CD4-positive, alpha-beta memory T cell (primary cell): ENCODE data around the gene KRTAP11-1. TPM values are rescaled to one million over a fixed set of nuclear protein-coding genes. Genes with fewer than 3 reads are reported as not detected.

ENCODE experiments used
- CTCF ChIA-PET: fragments of 350-600 bp; sonication (Branson Sonifier 250); formaldehyde crosslinking; loops from one replicate; lab custom pipeline; 2021; ENCODE audit warnings: inconsistent platforms; ENCODE audit not compliant: partially characterized antibody; lab: Charles Lee
- POLR2A ChIA-PET: fragments of 350-600 bp; sonication (Branson Sonifier 250); formaldehyde crosslinking; loops from one replicate; lab custom pipeline; 2021; ENCODE audit not compliant: partially characterized antibody; lab: Charles Lee
- DNase-seq, 5 donors: peaks; one replicate each; pipeline versions ENCODE4 v3.0.0 to v3.0.0-alpha.2; 2020 to 2022; ENCODE audit warnings: mixed read lengths in 1 of 5
- H3K27ac ChIP-seq: one replicate; pipeline ENCODE4 v1.7.0; 2013; ENCODE audit warnings: low read depth, low read length
- H3K27me3 ChIP-seq: 2 replicates; pipeline ENCODE4 v1.7.0; 2013; ENCODE audit warnings: mild to moderate bottlenecking, low read length, moderate library complexity; ENCODE audit not compliant: insufficient read depth
- H3K36me3 ChIP-seq: 2 replicates; pipeline ENCODE4 v1.7.0; 2013; ENCODE audit warnings: mild to moderate bottlenecking, low read length, moderate library complexity; ENCODE audit not compliant: insufficient read depth
- H3K4me1 ChIP-seq: 2 replicates; pipeline ENCODE4 v1.7.0; 2013; ENCODE audit warnings: mild to moderate bottlenecking, low read length, moderate library complexity; ENCODE audit not compliant: insufficient read depth
- H3K4me3 ChIP-seq, 2 donors: one replicate each; pipeline ENCODE4 v1.7.0; 2013; ENCODE audit warnings: low read length in 2 of 2, mild to moderate bottlenecking in 1 of 2
- H3K9me3 ChIP-seq, 2 donors: one replicate each; pipeline ENCODE4 v1.7.0; 2013; ENCODE audit warnings: low read length in 2 of 2, control low read depth in 1 of 2; ENCODE audit not compliant: control insufficient read depth in 1 of 2
- H3K27ac Mint-ChIP-seq, 7 donors: one replicate each; pipeline ENCODE4 v1.8.0; 2020 to 2021; ENCODE audit warnings: mixed read lengths in 7 of 7, mild to moderate bottlenecking in 6 of 7, inconsistent platforms in 3 of 7, moderate library complexity in 3 of 7
- H3K27me3 Mint-ChIP-seq, 2 donors: one replicate each; pipeline ENCODE4 v1.8.0; 2020 to 2021; ENCODE audit warnings: mixed read lengths in 2 of 2
- H3K36me3 Mint-ChIP-seq, 2 donors: one replicate each; pipeline ENCODE4 v1.8.0; 2020 to 2021; ENCODE audit warnings: mixed read lengths in 2 of 2, inconsistent platforms in 1 of 2, mild to moderate bottlenecking in 1 of 2
- H3K4me1 Mint-ChIP-seq, 4 donors: one replicate each; pipeline ENCODE4 v1.8.0; 2020 to 2021; ENCODE audit warnings: mixed read lengths in 4 of 4, mild to moderate bottlenecking in 1 of 4
- H3K4me3 Mint-ChIP-seq, 8 donors: one replicate each; pipeline ENCODE4 v1.8.0; 2020 to 2021; ENCODE audit warnings: mixed read lengths in 8 of 8, mild to moderate bottlenecking in 7 of 8, moderate library complexity in 6 of 8, inconsistent platforms in 3 of 8
- H3K9me3 Mint-ChIP-seq, 8 donors: one replicate each; pipeline ENCODE4 v1.8.0; 2020 to 2021; ENCODE audit warnings: mixed read lengths in 8 of 8, mild to moderate bottlenecking in 5 of 8, inconsistent platforms in 3 of 8, moderate library complexity in 1 of 8
- intact Hi-C: fragments of 100-400 bp; cut with micrococcal nuclease; formaldehyde crosslinking; loops from one replicate; pipeline ENCODE4 v1.15.1; 2023
- polyA plus RNA-seq, 2 donors: library from polyadenylated mRNA; unstranded; fragments of 300-500 nt; fragmentation: Illumina TruSeq; gene quantifications; one replicate each; pipeline ENCODE4 v1.2.3, GENCODE V29; 2021
- total RNA-seq, 2 experiments: library from RNA; stranded (reverse); gene quantifications; one replicate each; pipeline ENCODE4 v1.2.3, GENCODE V29; 2021

KRTAP11-1 gene, protein sequence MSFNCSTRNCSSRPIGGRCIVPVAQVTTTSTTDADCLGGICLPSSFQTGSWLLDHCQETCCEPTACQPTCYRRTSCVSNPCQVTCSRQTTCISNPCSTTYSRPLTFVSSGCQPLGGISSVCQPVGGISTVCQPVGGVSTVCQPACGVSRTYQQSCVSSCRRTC
- not detected for total RNA-seq
- not detected for polyA plus RNA-seq

DNA sequence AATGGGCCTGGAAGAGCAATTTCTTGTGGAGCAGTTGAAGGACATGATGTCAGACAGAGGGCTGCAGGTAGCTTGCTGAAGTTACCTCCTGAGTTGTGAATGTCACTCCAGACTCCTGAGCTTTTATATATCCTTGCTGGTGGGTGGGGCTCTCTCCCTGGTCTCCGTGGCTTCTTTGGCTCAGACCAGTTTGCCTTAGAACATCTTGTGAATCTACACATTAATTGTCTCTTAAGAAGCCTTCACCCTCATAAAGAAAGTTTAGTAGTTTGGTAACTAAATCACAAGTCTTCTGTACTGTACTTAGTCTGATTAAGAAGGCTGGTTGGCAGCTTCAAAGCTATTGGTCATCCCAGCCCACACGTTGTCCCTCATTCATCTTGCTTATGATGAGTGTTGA, at the start of gene KRTAP11-1:
TSS of gene KRTAP11-1 (minus strand) at position 101 of the 400 bp plus-strand sequence. CDS start at position 45, 56 bp downstream.
- H3K4me3 ChIP-seq = no peak within 1 kb of the TSS
- Mint-ChIP-seq H3K9me3 (peaks cover 0 to 5% (median 0%) of the 10 kb centered on the region in 8 donors), H3K4me1 (no peaks in the 10 kb centered on the region), H3K27ac (no peak within 1 kb of the TSS), H3K27me3 (peaks cover 2 to 4% of the 10 kb centered on the region in 2 donors), H3K36me3 (no peaks in the 10 kb centered on the region), H3K4me3 (no peak within 1 kb of the TSS)
- H3K27me3 ChIP-seq = no peaks in the 10 kb centered on the region
- POLR2A ChIA-PET = no interaction called here
- CTCF ChIA-PET = no interaction called here
- H3K9me3 ChIP-seq = no peaks in the 10 kb centered on the region
- H3K27ac ChIP-seq = no peak within 1 kb of the TSS
- intact Hi-C loops = no loop called here
- H3K36me3 ChIP-seq = no peaks in the 10 kb centered on the region
- H3K4me1 ChIP-seq = no peaks in the 10 kb centered on the region
- no peak for DNase-seq

DNA sequence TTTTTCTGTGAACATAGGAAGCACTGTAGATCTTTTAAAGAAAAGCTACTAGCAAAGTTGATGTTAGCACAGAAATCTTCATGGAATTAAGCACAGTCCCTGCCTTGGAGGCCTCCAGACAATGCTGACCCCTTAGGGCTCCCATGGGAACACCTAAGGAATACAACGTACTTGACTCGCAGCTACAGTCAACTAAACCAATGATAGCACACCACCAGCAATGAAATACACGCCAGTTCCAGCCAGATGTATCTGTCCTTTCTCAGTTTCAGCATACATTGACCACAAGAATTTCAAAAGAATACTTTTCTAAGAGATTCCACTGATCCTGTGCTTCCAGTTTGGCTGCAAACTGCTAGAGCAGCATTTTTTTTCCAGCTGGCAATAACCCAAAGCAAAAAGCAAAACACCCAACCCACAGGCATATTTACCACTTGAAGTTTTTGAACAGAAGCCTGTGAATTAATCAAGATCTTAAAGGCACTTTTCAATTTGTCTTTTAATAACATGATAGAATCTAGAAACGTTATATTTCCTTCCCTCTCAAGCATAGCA, 42.8 kb upstream of the KRTAP11-1 start:
- CTCF ChIA-PET = no interaction called here
- Mint-ChIP-seq H3K4me3 (no peak overlapping the region), H3K27me3 (peaks cover 2 to 7% of the 10 kb centered on the region in 2 donors), H3K4me1 (no peaks in the 10 kb centered on the region), H3K9me3 (peaks cover 2 to 24% (median 13%) of the 10 kb centered on the region in 8 donors), H3K36me3 (no peaks in the 10 kb centered on the region), H3K27ac (no peak overlapping the region)
- Histone ChIP-seq H3K4me3 (no peak overlapping the region), H3K9me3 (peaks cover 0 to 4% of the 10 kb centered on the region in 2 donors), H3K27me3 (no peaks in the 10 kb centered on the region), H3K36me3 (no peaks in the 10 kb centered on the region), H3K4me1 (no peaks in the 10 kb centered on the region), H3K27ac (no peak overlapping the region)
- no peak for DNase-seq
- POLR2A ChIA-PET = no interaction called here
- intact Hi-C loops = no loop called here

DNA sequence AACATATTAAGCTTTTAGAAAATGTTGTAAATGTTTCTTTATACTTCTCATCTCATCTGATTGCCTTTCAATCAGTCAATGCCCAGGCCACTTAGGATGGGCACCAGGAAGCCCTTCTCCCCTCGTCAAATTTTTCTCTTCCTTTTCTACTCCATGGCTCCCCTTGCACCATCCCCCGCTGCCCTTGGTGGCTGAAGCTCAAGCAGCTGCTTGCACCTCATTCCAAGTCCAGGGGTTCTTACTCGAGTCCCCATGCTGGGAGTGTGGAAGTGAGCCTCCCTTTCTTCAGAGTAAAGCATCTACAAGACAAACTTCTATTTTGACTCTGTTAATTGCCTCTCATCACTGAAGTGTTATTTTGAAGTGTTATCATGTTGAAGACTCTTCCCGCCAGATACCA, 39.7 kb upstream of the KRTAP11-1 start:
- Mint-ChIP-seq H3K4me1 (no peaks in the 10 kb centered on the region), H3K36me3 (no peaks in the 10 kb centered on the region), H3K27me3 (peaks cover 4 to 7% of the 10 kb centered on the region in 2 donors), H3K27ac (no peak overlapping the region), H3K9me3 (peaks cover under 1 to 6% (median 4%) of the 10 kb centered on the region in 8 donors), H3K4me3 (no peak overlapping the region)
- intact Hi-C loops = no loop called here
- Histone ChIP-seq H3K27ac (no peak overlapping the region), H3K36me3 (no peaks in the 10 kb centered on the region), H3K4me3 (no peak overlapping the region), H3K9me3 (no peaks in the 10 kb centered on the region), H3K4me1 (no peaks in the 10 kb centered on the region), H3K27me3 (no peaks in the 10 kb centered on the region)
- DNase-seq = no peak
- ChIA-PET CTCF (no interaction called here), POLR2A (no interaction called here)

DNA sequence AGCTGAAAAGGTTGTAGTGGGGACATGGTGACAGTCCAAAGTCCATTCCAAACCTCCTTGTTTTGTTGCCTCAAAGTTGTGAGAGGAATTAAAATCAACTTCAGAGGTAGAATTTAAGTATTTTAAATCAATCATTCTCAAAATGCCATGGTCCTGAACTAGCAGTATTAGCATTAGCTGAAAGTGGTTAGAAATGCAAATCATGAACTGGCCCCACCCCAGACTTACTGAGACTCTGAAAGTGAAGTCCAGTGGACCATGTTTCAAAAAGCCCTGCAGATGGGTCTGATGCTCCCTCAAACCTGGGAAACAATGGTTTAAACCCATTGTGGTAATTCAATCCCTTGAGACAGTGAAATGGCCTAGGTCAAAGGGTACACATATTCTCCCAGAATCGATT, 36.2 kb upstream of the KRTAP11-1 start:
- no peaks in the 10 kb centered on the region for H3K36me3 Mint-ChIP-seq

DNA sequence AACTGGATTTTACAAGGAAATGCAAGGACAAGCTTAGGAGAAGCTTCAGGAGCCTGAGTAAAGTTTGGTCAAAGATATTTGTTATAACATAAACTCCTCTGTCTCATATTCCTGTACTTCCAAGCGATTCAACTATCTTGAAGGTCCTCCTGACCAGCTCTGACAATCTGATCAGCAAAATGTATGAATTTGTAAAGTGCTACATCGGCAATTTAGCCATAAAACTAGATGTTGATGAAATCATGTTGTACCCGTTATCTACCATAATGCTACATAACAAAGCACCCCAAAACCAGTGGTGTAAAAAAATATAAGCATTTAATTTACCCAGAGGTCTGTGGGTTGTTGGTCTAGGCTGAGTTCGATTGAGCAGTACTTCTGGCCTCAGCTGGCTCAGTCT, 19.5 kb upstream of the KRTAP11-1 start:
- H3K4me3 Mint-ChIP-seq = no peak overlapping the region
- no peak overlapping the region for H3K27ac Mint-ChIP-seq
- no peaks in the 10 kb centered on the region for H3K36me3 ChIP-seq
- intact Hi-C loops = no loop called here
- H3K4me1 ChIP-seq = no peaks in the 10 kb centered on the region
- H3K4me3 ChIP-seq = no peak overlapping the region
- peaks cover 9 to 17% of the 10 kb centered on the region in 2 donors for H3K27me3 Mint-ChIP-seq
- no peak overlapping the region for H3K27ac ChIP-seq
- no peaks in the 10 kb centered on the region for H3K36me3 Mint-ChIP-seq
- no peaks in the 10 kb centered on the region for H3K9me3 ChIP-seq
- H3K27me3 ChIP-seq = no peaks in the 10 kb centered on the region
- POLR2A ChIA-PET = no interaction called here
- DNase-seq = no peak
- H3K4me1 Mint-ChIP-seq = no peaks in the 10 kb centered on the region
- H3K9me3 Mint-ChIP-seq = peaks cover 0 to 2% (median 0%) of the 10 kb centered on the region in 8 donors
- CTCF ChIA-PET = no interaction called here

More for the DNA sequence above, 36.2 kb upstream of the KRTAP11-1 start:
- Histone ChIP-seq H3K27me3 (no peaks in the 10 kb centered on the region), H3K9me3 (no peaks in the 10 kb centered on the region), H3K4me3 (no peak overlapping the region), H3K4me1 (no peaks in the 10 kb centered on the region), H3K27ac (no peak overlapping the region), H3K36me3 (no peaks in the 10 kb centered on the region)
- Mint-ChIP-seq H3K27me3 (peaks cover 4 to 7% of the 10 kb centered on the region in 2 donors), H3K27ac (no peak overlapping the region), H3K9me3 (no peaks in the 10 kb centered on the region), H3K4me1 (no peaks in the 10 kb centered on the region), H3K4me3 (no peak overlapping the region)
- intact Hi-C loops = no loop called here
- DNase-seq = no peak
- ChIA-PET POLR2A (no interaction called here), CTCF (no interaction called here)

DNA sequence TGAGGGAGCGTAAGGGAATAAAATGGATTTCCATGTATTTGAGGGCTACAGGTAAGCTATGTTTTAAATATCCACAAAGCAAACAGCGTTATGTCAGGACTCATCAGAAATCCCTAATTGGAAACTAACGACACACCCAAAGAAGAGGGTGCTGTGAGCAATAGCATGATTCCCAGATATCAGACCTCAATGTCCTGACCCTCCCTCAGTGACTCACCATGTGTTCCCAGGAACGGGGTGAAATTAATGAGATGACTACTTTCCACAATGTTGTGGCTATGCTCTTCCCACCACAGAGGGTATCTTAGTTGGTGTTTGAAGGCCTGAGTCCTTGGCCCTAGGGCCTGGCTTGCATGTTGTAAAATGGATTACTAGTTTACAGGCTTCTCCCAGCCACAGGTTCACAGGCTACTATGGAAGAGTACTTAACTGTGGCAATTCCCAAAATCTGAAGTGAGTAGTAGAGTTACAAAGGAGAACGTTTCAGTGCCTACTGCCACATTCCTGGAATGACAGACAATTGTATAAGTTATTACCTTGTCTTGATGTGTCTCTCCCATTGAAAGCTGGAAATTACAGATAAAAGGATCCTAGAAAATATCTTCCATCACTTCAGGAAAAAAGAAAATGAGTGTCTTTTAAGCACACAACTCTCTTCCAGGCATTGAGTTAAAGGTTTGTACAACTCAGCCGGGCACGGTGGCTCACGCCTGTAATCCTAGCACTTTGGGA, 1.7 kb upstream of the KRTAP11-1 start:
- Mint-ChIP-seq H3K9me3 (peaks cover 0 to 5% (median 0%) of the 10 kb centered on the region in 8 donors), H3K4me3 (no peak overlapping the region), H3K36me3 (no peaks in the 10 kb centered on the region), H3K4me1 (no peaks in the 10 kb centered on the region), H3K27ac (no peak overlapping the region), H3K27me3 (no peaks in the 10 kb centered on the region)
- H3K27me3 ChIP-seq = no peaks in the 10 kb centered on the region
- H3K4me1 ChIP-seq = no peaks in the 10 kb centered on the region
- H3K27ac ChIP-seq = no peak overlapping the region
- intact Hi-C loops = no loop called here
- no peak overlapping the region for H3K4me3 ChIP-seq
- POLR2A ChIA-PET = no interaction called here
- CTCF ChIA-PET = no interaction called here
- no peaks in the 10 kb centered on the region for H3K9me3 ChIP-seq
- DNase-seq = no peak
- H3K36me3 ChIP-seq = no peaks in the 10 kb centered on the region

DNA sequence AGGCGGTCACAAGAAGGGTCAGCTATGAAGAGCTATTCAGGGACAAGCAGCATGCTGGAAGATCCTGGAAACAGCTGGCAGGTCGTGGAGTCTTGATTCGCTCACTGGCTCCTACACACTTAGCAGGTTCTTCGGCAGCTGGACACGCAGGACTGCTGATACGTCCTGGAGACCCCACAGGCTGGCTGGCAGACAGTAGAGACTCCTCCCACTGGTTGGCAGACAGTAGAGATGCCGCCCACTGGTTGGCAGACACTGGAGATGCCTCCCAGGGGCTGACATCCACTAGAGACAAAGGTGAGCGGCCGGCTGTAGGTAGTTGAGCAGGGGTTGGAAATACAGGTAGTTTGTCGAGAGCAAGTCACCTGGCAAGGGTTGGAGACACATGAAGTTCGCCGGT, 466 bp downstream of the KRTAP11-1 start:
- ChIA-PET POLR2A (no interaction called here), CTCF (no interaction called here)
- Mint-ChIP-seq H3K36me3 (no peaks in the 10 kb centered on the region), H3K4me3 (no peak overlapping the region), H3K4me1 (no peaks in the 10 kb centered on the region), H3K27ac (no peak overlapping the region), H3K27me3 (peaks cover 3 to 4% of the 10 kb centered on the region in 2 donors), H3K9me3 (peaks cover 0 to 2% (median 0%) of the 10 kb centered on the region in 8 donors)
- H3K4me1 ChIP-seq = no peaks in the 10 kb centered on the region
- no peak overlapping the region for H3K4me3 ChIP-seq
- H3K36me3 ChIP-seq = no peaks in the 10 kb centered on the region
- no peak overlapping the region for H3K27ac ChIP-seq
- intact Hi-C loops = no loop called here
- H3K27me3 ChIP-seq = no peaks in the 10 kb centered on the region
- DNase-seq = no peak
- H3K9me3 ChIP-seq = no peaks in the 10 kb centered on the region
